SK-N-SH (cell line): ENCODE measurements around the gene PGP. TPM values are rescaled to one million over a fixed set of nuclear protein-coding genes. Genes with fewer than 3 reads are reported as not detected.

ENCODE experiments used
- CTCF ChIA-PET: fragments of 300-600, 350-600 bp; formaldehyde crosslinking; extraction: SDS; loops from one replicate; lab custom pipeline; 2021; lab: Yijun Ruan, JAX
- POLR2A ChIA-PET: fragments of 350-600 bp; sonication (Branson Sonifier 250); formaldehyde crosslinking; extraction: SDS; loops from one replicate; lab custom pipeline; 2020; ENCODE audit warnings: antibody characterized with exemption, inconsistent platforms; lab: Yijun Ruan, JAX
- DNase-seq: peaks from one replicate; pipeline ENCODE4 v3.0.0; 2012
- H2AFZ ChIP-seq: fragments of 200-600 bp; sonication (generic); 2 replicates; pipeline ENCODE4 v1.8.1; 2016; ENCODE audit warnings: antibody characterized with exemption, mild to moderate bottlenecking, low read depth
- H3F3A ChIP-seq: fragments of 200-600 bp; sonication (generic); replicated peaks from 2 replicates; pipeline ENCODE3; 2016; ENCODE audit warnings: antibody characterized with exemption, mild to moderate bottlenecking; ENCODE audit not compliant: insufficient read depth
- H3K27ac ChIP-seq, 2 experiments: fragments of 200-500 bp in 1 of 2; fragments of 200-600 bp in 1 of 2; sonication (Bioruptor generic) in 1 of 2; sonication (generic), shearing (Covaris generic) in 1 of 2; 2 replicates each; pipeline versions ENCODE4 v1.5.1 to v1.6.1; 2014 to 2016; ENCODE audit warnings: low read depth in 2 of 2, inconsistent platforms in 1 of 2, low read length in 1 of 2, mild to moderate bottlenecking in 1 of 2, mixed read lengths in 1 of 2
- H3K27me3 ChIP-seq: fragments of 200-600 bp; sonication (generic), shearing (Covaris generic); 2 replicates; pipeline ENCODE4 v1.6.1; 2016; ENCODE audit warnings: mixed run types; ENCODE audit not compliant: insufficient read depth
- H3K36me3 ChIP-seq, 2 experiments: fragments of 200-500 bp in 1 of 2; fragments of 200-600 bp in 1 of 2; sonication (Bioruptor generic) in 1 of 2; sonication (generic) in 1 of 2; replicated peaks in 1 of 2; 2 replicates each; pipeline versions ENCODE3 to v1.5.1; 2014 to 2016; ENCODE audit warnings: low read length in 1 of 2, mild to moderate bottlenecking in 1 of 2; ENCODE audit not compliant: insufficient read depth in 2 of 2, control insufficient read depth in 1 of 2
- H3K4me1 ChIP-seq, 2 experiments: fragments of 200-500 bp in 1 of 2; fragments of 200-600 bp in 1 of 2; sonication (Bioruptor generic) in 1 of 2; sonication (generic), shearing (Covaris generic) in 1 of 2; 2 replicates each; pipeline versions ENCODE4 v1.5.1 to v1.6.1; 2014 to 2016; ENCODE audit warnings: low read depth in 1 of 2, low read length in 1 of 2, mixed run types in 1 of 2; ENCODE audit not compliant: insufficient read depth in 2 of 2, control insufficient read depth in 1 of 2
- H3K4me2 ChIP-seq: fragments of 200-600 bp; sonication (generic), shearing (Covaris generic); 2 replicates; pipeline ENCODE4 v1.6.1; 2017; ENCODE audit warnings: mixed run types
- H3K4me3 ChIP-seq, 2 experiments: fragments of 200-500 bp in 1 of 2; fragments of 200-600 bp in 1 of 2; sonication (Bioruptor generic) in 1 of 2; sonication (generic), shearing (Covaris generic) in 1 of 2; 2 replicates each; pipeline versions ENCODE4 v1.5.1 to v1.8.1; 2014 to 2016; ENCODE audit warnings: low read depth in 2 of 2, inconsistent platforms in 1 of 2, low read length in 1 of 2, mild to moderate bottlenecking in 1 of 2, mixed read lengths in 1 of 2, moderate library complexity in 1 of 2
- H3K79me2 ChIP-seq: fragments of 200-600 bp; sonication (generic); 2 replicates; pipeline ENCODE4 v1.8.1; 2017; ENCODE audit warnings: mild to moderate bottlenecking; ENCODE audit not compliant: insufficient read depth
- H3K9ac ChIP-seq: fragments of 200-600 bp; sonication (generic); 2 replicates; pipeline ENCODE4 v1.6.1; 2017; ENCODE audit warnings: mixed run types
- H3K9me2 ChIP-seq: fragments of 200-600 bp; sonication (generic); 2 replicates; pipeline ENCODE4 v1.6.1; 2017; ENCODE audit warnings: mixed run types
- H3K9me3 ChIP-seq: fragments of 200-600 bp; sonication (generic); 2 replicates; pipeline ENCODE4 v1.6.1; 2017; ENCODE audit warnings: mixed run types, mild to moderate bottlenecking, moderate library complexity
- H4K20me1 ChIP-seq: fragments of 200-600 bp; sonication (generic); 2 replicates; pipeline ENCODE4 v1.6.1; 2017; ENCODE audit warnings: mild to moderate bottlenecking, mixed run types; ENCODE audit not compliant: insufficient read depth
- CTCF ChIP-seq: fragments of 200-600 bp; sonication (generic); IDR thresholded peaks from 2 replicates; pipeline ENCODE4 v1.6.1; 2017; ENCODE audit warnings: antibody characterized with exemption, mild to moderate bottlenecking, moderate library complexity
- GATA2 ChIP-seq: sonication (generic); formaldehyde crosslinking; IDR thresholded peaks from 2 replicates; pipeline ENCODE4 v1.5.0; 2020; ENCODE audit warnings: mild to moderate bottlenecking, missing genetic modification reagents
- MEF2A ChIP-seq: IDR thresholded peaks from 2 replicates; pipeline ENCODE4 v1.4.0; 2012; ENCODE audit warnings: low read depth, borderline replicate concordance
- POLR2AphosphoS5 ChIP-seq: IDR thresholded peaks from 2 replicates; pipeline ENCODE4 v1.6.1; 2012; ENCODE audit warnings: low read depth, low read length
- RXRA ChIP-seq: IDR thresholded peaks from 2 replicates; pipeline ENCODE4 v1.4.0; 2012; ENCODE audit warnings: low read depth, mild to moderate bottlenecking, borderline replicate concordance
- TCF12 ChIP-seq: IDR thresholded peaks from 2 replicates; pipeline ENCODE4 v1.4.0; 2012
- ZBTB33 ChIP-seq: IDR thresholded peaks from 2 replicates; pipeline ENCODE4 v1.4.0; 2012; ENCODE audit warnings: low read depth, borderline replicate concordance
- WGBS: methylation state at CpG from one replicate; pipeline ENCODE4 v1.1.6; 2017; ENCODE audit warnings: low lambda C conversion rate; 5-methylcytosine and 5-hydroxymethylcytosine counted together
- polyA plus RNA-seq, 3 experiments: library from polyadenylated mRNA; depleted of rRNA; stranded (reverse); fragments of >200 nt; gene quantifications; 2 replicates each; pipeline ENCODE4 v1.2.3, GENCODE V29; 2012

Gene PGP
- polyA plus RNA-seq, 1 of the 3 experiments (the other 2 are of a cell fraction), result 10.3 TPM

GRCh38 chr16:2206780-2207433, 7.7 kb downstream of the PGP start:
- Histone ChIP-seq H3K4me3 (no peak overlapping the region), H3K36me3 (peaks cover 0 to 29% of the 10 kb centered on the region in 2 experiments), H3K27me3 (no peaks in the 10 kb centered on the region), H3K27ac (no peak overlapping the region), H3K79me2 (peaks cover 16% of the 10 kb centered on the region; the same call in 1 of the 2 replicates), H3F3A (peaks cover 6% of the 10 kb centered on the region), H3K9ac (no peak overlapping the region), H3K4me2 (peak overlapping the region; percentile 85; the same call in 1 of the 2 replicates), H3K9me3 (no peaks in the 10 kb centered on the region), H3K4me1 (peaks cover 0 to 23% of the 10 kb centered on the region in 2 experiments; a peak in 2 of 4 replicates), H2AFZ (no peak overlapping the region)
- WGBS, result 95% methylated on average over 13 of the region's 23 CpGs
- ChIA-PET POLR2A (interaction anchor here (0.6 to 1.7 kb wide), 3 partner anchors 8 to 59 kb away, joined by 3 to 5 read pairs (median 3); partner anchors contain the start of genes RAB26 and TRAF7), CTCF (interaction anchor here (1.8 to 4.9 kb wide), 2 partner anchors 12 to 45 kb away, joined by 6 to 19 read pairs; partner anchors contain the start of gene ECI1)
- no peak for TF ChIP-seq TCF12
- TF ChIP-seq, all 33 proteins: peak for 0
- Histone ChIP-seq H3K9me2 (no peaks in the 10 kb centered on the region), H4K20me1 (no peaks in the 10 kb centered on the region)
- no peak for DNase-seq

- H3K27ac ChIP-seq, result peak overlapping the region in 1 of 2 experiments; percentile 97; a peak in 1 of 4 replicates
- peaks cover 0 to 23% of the 10 kb centered on the region in 2 experiments; a peak in 2 of 4 replicates for H3K4me1 ChIP-seq
- peak overlapping the region; percentile 75 to 76 for H3K4me3 ChIP-seq
- peak overlapping the region; percentile 85 for H3K4me2 ChIP-seq
- POLR2A ChIA-PET, result interaction anchor here (0.6 to 1.7 kb wide), 3 partner anchors 9 to 58 kb away, joined by 3 to 5 read pairs (median 3); partner anchors contain the start of genes RAB26 and TRAF7
- no peaks in the 10 kb centered on the region for H4K20me1 ChIP-seq
- TF ChIP-seq RXRA, result no peak
- TF ChIP-seq GATA2 (CRISPR knock-in tag), result no peak
- TF ChIP-seq POLR2AphosphoS5, result no peak
- no peak for TF ChIP-seq ZBTB33
- no peak for TF ChIP-seq CTCF
- no peak for TF ChIP-seq MEF2A
- H3K9me2 ChIP-seq, result no peaks in the 10 kb centered on the region
- H3F3A ChIP-seq, result peaks cover 6% of the 10 kb centered on the region
- no peak overlapping the region for H2AFZ ChIP-seq
- peaks cover 16% of the 10 kb centered on the region; the same call in 1 of the 2 replicates for H3K79me2 ChIP-seq
- no peak for DNase-seq
- WGBS, result 64% methylated on average over 4 of the region's 18 CpGs
- H3K27me3 ChIP-seq, result no peaks in the 10 kb centered on the region
- peaks cover 0 to 28% of the 10 kb centered on the region in 2 experiments for H3K36me3 ChIP-seq
- CTCF ChIA-PET, result interaction anchor here (1.1 to 4.9 kb wide), 3 partner anchors 12 to 53 kb away, joined by 3 to 19 read pairs (median 6); partner anchors contain the start of gene ECI1
- H3K9me3 ChIP-seq, result no peaks in the 10 kb centered on the region
- H3K9ac ChIP-seq, result peak overlapping the region; percentile 94
These were observed 8.2 kb downstream of the PGP start for GRCh38 chr16:2206420-2206779.
